Measurements from ENCODE around the gene KPNA6.
"Not testable (repeated sequence)": the region's sequence is repeated elsewhere in the genome, so short reads cannot be mapped to it uniquely, and the experiment has no call there.

Gene KPNA6

DNA sequence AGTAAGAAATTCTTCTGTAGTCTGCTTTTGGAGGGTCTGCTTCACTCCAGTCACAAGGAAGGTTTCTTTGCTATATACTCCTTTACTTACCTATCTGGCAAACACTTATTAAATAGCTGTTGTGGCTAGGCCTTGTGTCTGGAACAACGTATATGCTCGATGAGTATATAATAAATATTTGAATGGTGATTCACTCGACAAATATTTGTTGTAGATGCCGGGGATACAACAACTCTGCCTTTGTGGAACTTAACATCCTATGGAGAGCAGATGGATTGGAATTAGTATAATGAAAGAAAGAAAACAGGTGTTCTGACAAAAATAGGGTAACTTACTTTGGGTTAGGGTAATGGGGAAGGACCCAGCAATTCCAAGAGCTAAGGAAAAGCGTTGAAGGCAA, 31.1 kb downstream of the KPNA6 start:
- in situ Hi-C loops (cut with HindIII; ENCODE audit: low sequenced_read_pairs): no loop called here

DNA sequence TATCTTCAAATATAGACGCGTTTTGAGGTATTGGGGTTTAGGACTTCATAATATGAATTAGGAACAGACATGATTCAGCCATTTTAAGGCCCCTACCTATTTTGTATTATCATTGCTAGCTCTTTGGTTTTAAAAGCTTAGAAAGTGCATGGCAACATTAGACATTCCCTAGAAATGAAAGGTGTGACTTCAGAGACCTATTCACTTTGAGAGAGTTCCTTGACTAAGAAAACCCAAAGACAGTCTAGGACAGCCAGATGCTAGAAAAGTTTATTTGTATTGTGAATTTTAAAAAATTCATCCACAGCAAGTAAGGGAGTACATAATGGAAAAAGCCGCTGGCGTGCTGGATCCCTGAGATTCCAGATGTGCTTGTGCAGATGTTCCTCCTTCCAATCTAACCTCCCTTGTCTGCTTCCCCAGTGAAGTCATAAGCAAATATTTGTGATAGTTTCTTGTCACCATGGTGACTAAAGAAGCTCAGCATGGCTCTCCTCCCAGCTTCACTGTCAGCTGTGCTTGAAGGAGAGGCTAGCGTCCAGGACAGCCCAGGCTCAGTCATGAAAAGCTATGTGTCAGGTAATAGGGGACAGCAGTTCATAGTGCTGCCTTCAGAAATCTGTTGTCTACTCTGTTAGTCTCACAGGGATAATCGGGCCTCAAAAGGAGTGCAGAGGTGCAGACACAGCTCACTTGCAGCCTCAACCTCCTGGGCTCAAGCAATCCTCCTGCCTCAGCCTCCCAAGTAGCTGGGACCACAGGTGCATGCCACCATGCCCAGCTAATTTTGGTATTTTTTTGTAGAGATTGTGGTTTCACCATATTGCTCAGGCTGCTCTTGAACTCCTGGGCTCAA, 34.8 kb downstream of the KPNA6 start:
- in situ Hi-C loops (cut with HindIII; ENCODE audit: low sequenced_read_pairs): no loop called here

DNA sequence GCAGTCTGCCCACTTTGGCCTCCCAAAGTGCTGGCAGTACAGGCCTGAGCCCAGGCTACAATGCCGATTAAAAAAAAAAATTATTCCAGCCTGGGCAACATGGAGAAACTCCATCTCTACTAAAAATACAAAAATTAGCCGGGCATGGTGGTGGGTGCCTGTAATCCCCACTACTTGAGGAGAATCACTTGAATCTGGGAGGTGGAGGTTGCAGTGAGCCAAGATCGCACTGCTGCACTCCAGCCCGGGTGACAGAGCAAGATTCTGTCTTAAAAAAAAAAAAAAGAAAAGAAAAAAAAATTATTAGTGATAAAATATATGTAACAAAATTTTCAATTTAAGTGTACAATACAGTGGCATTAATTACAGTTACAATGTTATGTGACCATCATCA, 35.4 kb downstream of the KPNA6 start:
- in situ Hi-C loops (cut with HindIII; ENCODE audit: low sequenced_read_pairs): not testable (repeated sequence)

DNA sequence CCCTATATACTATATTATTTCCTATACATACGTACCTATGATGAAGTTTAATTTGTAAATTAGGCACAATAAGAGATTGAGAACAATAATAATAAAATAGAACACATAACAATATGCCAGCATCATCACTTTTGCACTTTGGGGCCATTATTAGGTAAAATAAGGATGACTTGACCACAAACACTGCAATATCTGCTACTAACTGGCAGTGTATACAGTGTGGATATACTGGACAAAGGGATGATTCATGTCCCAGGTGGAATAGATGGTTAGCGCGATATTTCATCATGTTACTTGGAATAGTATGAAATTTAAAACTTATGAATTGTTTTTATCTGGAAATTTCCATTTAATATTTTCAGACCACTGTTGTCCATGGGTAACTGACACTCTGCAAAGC, 36.2 kb downstream of the KPNA6 start:
- in situ Hi-C loops (cut with HindIII; ENCODE audit: low sequenced_read_pairs): no loop called here

DNA sequence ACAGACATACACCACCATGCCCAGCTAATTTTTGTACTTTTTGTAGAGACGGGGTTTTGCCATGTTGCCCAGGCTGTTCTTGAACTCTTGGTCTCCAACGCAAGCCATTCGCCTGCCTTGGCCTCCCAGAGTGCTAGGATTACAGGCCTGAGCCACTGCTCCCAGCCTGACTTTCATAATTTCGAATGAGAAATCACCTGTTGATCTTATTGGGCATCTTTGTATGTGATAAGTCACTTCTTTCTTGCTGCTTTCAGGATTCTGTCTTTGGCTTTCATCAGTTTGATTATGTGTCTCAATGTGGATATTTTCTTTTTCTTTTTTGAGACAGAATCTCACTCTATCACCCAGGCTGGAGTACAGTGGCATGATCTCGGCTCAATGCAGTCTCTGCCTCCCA, 39.9 kb downstream of the KPNA6 start:
- in situ Hi-C loops (cut with HindIII; ENCODE audit: low sequenced_read_pairs): not testable (repeated sequence)

DNA sequence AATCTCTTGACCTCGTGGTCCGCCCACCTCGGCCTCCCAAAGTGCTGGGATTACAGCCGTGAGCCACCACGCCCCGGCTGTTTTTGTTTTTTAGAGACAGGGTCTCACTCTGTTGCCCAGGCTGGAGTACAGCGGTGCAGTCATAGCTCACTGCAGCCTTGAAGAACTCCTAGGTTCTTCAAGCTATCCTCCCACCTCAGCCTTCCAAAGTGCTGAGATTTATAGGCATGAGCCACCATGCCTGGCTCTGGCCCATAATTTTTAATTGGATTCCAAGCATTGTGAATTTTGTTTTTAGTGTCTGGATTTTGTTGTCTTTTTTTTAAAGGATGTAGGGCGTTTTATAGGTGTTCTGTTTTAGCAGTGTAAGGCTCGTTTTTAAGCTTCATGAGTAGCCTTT, 43.0 kb downstream of the KPNA6 start:
- in situ Hi-C loops (cut with HindIII; ENCODE audit: low sequenced_read_pairs): no loop called here

DNA sequence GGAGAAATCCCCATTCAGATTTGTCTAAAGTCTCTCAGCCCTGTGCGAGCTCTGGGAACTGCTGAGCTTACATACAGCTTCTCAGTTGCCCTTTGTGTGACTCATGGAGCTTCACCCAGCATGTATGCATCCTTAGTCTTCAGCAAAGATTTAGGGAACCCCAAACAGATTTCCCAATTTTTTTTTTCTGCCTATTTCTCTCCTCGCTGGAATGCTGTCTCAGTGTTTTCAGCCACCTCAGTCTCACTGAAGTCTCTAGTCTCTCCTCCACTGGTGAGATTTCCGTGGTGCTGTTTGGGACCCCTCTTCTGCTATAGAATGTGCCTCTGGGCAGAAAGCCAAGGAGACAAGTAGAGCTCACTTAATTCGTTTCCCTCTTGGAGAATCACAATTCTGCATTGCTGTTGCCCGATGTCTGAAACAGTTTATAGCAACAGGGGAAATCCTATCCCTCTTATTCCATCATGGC, 43.5 kb downstream of the KPNA6 start:
- in situ Hi-C loops (cut with HindIII; ENCODE audit: low sequenced_read_pairs): no loop called here

DNA sequence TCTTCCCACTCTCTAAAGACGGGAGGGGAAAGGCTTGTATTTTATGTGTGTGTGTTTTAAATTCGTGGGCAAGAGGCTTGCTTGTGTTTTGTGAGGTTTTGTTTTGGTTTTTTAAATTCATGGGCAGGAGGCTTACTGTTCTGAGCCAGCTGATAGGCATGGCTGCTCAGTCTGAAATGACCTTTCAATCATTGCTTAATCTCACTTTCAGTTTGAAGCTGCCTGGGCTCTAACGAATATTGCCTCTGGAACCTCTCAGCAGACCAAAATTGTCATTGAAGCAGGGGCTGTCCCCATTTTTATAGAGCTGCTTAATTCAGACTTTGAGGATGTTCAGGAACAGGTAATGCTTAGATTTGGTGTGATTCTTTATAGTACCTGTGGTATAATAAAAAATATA, 51.3 kb downstream of the KPNA6 start:
- in situ Hi-C loops (cut with HindIII; ENCODE audit: low sequenced_read_pairs): no loop called here

DNA sequence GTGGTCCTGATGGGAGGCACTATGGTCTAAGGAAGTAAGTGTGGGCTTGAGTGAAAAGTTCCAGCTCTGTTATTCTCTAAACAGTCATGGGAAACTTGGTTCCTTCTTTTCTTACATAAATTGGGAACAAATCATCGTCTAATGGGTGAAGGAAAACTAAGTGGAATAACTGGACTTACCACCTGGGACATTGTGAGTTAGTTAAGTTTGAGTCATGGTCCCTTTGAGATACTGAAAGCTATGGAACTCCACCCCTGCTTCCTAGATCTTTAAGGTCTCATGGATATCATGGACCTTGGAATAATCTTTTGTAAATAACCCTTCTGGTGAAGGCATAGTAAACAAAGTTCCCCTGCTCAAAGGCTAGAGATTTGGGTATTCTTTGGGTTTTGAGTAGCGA, 55.5 kb downstream of the KPNA6 start:
- in situ Hi-C loops (cut with HindIII; ENCODE audit: low sequenced_read_pairs): loop anchor here (5.0 kb wide), 1 partner anchor 46 kb away; no protein-coding TSS in a partner anchor

DNA sequence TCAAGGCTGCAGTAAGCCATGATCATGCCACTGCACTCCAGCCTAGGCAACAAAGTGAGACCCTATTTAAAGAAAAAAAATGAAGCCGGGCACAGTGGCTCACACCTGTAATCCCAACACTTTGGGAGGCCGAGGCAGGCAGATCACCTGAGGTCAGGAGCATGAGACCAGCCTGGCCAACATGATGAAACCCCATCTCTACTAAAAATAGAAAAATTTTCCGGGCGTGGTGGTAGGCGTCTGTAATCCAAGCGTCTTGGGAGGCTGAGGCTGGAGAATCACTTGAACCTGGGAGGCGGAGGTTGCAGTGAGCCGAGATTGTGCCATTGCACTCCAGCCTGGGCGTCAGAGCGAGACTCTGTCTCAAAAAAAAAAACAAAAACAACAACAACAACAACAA, 57.8 kb downstream of the KPNA6 start:
- in situ Hi-C loops (cut with HindIII; ENCODE audit: low sequenced_read_pairs): not testable (repeated sequence)

DNA sequence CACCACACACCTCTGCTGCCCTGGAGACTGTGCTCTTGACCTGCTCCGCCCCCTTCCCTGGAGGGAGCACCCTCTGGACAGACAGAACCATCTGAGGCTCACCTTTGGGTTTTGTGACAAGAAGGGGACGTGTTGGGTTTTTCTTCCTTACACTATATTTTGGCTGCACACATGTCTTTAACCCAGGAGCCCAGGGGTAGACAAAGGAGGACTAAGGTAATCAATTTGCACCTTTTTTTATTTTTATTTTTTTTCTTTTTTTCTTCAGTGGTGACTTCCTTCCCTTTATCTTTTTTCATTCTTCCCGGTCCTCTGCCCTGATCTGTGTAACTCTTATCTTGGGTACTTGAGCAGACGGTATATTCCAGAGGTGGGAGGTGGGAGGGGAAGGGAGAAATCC, 63.1 kb downstream of the KPNA6 start:
- in situ Hi-C loops (cut with HindIII; ENCODE audit: low sequenced_read_pairs): no loop called here

DNA sequence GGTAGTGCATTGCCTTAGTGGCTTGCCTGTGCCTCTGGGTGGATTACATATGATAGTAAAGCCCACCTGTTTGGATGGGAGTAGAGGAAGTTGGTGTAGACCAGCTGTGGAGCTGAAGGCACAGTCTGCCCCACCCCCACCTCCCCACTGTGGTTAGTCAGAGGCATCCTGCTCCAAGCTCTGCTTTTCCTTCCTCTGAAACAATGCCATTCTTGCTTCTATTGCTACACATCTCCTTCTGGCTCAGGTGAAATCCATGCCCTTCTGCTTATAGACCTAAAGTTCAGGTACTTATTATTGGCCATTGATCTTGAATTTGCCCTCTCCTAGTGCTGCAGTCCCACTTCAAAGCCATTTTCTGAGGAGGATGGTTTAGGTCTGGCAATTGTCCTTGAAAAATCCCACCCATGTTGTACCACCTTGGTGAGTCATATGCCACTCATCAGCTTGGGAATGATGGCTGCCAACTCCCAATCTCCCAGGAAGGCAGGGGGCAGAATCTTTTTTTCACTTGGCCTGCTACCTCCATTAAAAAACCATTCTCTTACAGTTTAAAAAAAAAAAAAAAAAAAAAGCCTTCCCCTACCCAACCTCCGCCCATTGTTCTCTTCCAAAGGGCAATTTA, 64.9 kb downstream of the KPNA6 start:
- in situ Hi-C loops (cut with HindIII; ENCODE audit: low sequenced_read_pairs): no loop called here

DNA sequence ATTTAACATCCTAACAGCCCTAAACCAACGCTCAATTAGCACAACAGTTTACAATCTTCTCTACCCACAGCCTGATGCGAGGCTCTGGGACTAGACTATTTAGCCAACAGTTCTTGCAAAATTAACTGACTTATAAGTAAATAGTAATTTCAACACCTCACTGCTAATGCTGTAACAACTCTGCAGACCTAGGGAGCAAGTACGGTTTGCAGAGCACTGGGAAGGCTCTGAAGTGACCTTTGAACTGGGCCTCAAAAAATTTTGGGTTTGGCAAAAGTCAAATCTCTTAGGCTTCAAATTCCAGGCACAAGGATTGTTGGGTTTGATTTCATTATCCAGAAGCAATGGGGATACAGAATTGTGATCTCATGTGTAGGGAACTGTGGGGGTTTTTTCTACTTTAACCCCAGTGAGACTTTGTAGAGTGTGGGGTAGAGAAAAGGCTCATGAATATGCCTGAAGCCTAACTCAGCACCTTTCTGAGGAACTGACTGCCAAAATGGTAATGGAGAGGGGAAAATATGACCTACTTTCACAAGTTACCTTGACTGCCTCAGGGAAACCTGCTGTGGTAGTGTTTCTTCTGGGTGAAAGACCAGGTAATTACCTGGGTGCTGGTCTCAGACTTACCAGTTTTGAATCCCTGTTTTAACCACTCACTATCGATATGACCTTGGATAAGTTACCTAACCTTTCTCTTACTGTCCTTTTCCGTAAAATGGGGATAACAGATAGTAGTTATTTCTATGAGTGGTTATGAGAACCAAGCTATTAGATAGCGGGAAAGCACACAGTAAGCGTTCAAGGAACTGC, 70.7 kb downstream of the KPNA6 start:
- in situ Hi-C loops (cut with HindIII; ENCODE audit: low sequenced_read_pairs): no loop called here

DNA sequence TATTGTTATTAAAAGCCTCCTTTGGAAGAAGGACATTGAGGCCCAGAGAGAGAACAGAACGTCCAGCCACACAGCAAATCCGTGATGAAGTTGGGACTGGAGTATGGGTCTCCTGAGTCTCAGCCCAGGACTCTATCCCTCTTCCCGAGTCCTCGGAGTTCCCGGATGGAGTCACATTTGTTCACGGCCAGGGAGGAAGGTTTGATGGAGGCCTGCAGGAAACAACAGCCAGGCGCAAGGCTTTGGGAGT, 71.3 kb downstream of the KPNA6 start:
- in situ Hi-C loops (cut with HindIII; ENCODE audit: low sequenced_read_pairs): no loop called here

DNA sequence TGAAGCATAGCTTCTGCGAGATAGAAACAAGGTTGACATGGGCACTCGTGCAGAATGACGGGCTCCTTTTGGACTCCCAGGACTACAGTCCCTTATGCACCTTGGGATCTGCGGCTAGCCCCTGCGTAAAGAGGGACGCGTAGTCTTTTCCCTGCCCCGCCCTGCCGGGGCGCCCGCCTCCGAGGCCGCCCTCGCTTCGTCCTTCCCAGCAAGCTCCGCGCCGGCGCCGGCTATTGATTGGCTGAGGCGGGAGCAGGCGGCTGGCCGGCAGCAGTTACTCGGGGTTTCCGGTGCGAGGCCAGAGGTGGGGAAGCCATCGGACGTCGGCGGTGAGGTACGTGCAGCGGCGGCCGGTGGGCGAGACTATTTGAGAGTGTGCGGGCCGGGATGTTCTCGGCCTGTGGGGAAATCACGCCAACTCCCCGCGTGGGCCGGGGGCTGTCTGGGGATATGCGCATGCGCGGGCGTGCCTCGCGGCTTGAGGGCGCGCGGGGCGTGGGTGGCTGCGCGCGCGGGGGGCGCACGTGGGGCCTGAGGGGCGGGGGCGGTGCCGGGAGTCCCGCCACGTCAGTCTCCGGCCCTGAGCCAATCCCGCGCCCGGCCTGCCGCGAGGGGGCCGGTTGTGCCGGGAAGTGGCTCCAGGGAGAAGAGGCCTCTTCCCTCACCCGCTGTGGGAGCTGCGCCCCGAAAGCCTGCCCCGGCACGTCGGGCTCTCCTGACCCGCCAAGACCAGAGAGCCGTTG, 71.8 kb downstream of the KPNA6 start, which contains the start of gene TXLNA:
Gene TXLNA, plus strand, starts transcription at position 233 of the 743 bp plus-strand sequence. CDS start 671 bp downstream, outside the sequence.
- in situ Hi-C loops (cut with HindIII; ENCODE audit: low sequenced_read_pairs): no loop called here

DNA sequence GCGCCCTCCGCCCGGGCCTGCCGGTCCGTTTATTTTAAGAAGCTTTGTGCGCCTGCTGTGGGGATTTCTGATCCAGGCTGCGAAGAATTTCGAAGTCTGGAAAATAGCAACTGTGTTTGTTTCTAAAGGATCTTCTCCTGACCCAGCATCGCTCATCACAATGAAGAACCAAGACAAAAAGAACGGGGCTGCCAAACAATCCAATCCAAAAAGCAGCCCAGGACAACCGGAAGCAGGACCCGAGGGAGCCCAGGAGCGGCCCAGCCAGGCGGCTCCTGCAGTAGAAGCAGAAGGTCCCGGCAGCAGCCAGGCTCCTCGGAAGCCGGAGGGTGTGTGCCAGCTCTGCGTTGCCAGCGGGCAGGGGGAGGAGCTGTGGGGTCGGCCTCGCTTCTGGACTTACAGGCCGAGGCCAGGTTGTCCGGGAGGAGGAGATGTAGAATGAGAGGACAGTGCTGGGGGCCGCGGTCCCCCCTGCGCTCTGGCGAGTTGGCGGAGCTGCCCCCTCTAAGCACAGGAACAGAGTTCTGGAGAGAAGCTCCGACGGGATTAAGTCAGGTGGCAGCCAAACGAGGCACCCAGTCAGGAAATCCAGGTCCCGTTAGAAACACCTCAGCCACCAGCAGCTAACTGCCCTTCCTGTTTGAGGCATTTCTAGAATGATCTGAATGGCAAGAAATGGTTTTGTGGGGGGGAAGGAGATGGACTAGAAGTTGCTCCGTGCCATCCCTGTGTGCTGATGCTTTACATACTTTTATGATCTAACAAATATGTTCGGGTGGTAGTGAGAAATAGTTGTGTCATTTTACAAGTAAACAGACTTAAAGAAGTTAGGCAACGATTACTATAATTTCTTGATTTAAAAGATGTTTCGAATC, 72.6 kb downstream of the KPNA6 start:
- in situ Hi-C loops (cut with HindIII; ENCODE audit: low sequenced_read_pairs): no loop called here

DNA sequence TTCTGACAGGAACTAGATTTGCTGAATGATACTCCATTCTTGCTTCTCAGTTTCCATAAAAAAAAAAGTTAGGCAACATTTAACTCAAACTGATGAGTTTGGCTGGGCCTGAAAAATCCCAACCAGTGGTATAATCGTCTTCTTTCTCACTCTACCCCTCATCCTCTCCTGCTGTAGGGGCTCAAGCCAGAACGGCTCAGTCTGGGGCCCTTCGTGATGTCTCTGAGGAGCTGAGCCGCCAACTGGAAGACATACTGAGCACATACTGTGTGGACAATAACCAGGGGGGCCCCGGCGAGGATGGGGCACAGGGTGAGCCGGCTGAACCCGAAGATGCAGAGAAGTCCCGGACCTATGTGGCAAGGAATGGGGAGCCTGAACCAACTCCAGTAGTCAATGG, 73.2 kb downstream of the KPNA6 start:
- in situ Hi-C loops (cut with HindIII; ENCODE audit: low sequenced_read_pairs): no loop called here

DNA sequence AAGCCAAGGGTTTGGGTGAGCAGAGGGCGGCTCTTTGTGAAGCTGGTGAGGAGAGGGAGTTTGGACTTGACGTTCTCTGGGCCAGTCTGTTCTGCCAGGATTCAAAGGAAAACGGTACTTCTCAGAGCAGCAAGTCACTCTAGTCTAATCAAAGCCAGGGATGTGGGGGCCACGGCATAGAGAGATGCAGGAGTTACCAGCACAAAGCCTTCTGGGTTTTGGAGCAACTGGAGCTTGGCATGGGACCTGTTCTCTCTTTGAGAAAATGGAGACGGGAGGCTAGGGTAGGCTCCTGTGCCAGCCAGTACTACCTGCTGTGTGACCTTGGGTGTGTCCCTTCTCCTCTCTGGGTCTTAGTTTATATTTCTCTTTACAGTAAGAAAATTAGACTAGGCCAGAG, 73.7 kb downstream of the KPNA6 start:
- in situ Hi-C loops (cut with HindIII; ENCODE audit: low sequenced_read_pairs): no loop called here

DNA sequence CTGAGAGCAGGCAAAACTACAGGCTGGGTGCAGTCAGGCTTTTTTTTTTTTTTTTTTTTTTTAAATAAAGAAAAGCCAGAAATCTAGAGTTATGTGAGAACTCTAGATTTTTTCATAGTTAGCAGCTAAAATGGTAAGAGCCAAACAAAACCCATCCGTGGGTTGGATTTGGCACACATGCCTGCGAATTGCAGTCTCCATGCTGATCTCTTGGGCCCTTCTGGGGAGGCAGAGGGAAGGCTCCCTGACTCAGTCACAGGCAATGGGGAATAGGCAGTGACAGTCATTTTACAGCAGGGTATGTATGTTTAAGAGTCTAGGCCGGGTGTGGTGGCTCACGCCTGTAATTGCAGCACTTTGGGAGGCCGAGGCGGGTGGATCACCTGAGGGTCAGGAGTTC, 74.2 kb downstream of the KPNA6 start:
- in situ Hi-C loops (cut with HindIII; ENCODE audit: low sequenced_read_pairs): no loop called here

DNA sequence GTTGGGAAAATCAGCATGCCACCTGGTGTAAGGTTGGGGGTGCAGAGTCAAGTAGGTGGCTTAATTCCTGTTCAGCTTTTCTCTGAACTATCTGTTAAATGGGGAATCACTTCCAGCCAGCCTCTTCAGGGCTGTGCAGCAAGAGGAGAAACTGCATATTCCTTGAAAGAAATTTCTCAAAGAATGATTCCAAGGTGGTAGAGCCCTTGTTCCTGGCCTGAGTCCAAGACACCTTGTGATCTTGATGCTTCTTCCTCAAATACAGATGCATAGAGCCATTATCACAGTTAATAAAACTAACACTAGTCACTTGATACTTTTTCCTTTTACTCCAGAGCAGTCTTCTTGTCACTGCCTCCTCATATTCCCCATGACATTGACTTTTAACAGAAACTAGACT, 76.8 kb downstream of the KPNA6 start:
- in situ Hi-C loops (cut with HindIII; ENCODE audit: low sequenced_read_pairs): no loop called here

All from endothelial cell of hepatic sinusoid (primary cell).